HG02610 (cell line): Measurements from ENCODE around the gene GPBP1L1.
"Not testable (repeated sequence)": the region's sequence is repeated elsewhere in the genome, so short reads cannot be mapped to it uniquely, and the experiment has no call there.

Experiments used
- ATAC-seq: cut with Tn5 transposase; IDR thresholded peaks from one replicate; pipeline ENCODE4 v1.9.1; 2021; ENCODE audit warnings: mild to moderate bottlenecking, moderate library complexity; ENCODE audit not compliant: unreplicated experiment

GPBP1L1 gene, protein sequence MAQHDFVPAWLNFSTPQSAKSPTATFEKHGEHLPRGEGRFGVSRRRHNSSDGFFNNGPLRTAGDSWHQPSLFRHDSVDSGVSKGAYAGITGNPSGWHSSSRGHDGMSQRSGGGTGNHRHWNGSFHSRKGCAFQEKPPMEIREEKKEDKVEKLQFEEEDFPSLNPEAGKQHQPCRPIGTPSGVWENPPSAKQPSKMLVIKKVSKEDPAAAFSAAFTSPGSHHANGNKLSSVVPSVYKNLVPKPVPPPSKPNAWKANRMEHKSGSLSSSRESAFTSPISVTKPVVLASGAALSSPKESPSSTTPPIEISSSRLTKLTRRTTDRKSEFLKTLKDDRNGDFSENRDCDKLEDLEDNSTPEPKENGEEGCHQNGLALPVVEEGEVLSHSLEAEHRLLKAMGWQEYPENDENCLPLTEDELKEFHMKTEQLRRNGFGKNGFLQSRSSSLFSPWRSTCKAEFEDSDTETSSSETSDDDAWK

DNA sequence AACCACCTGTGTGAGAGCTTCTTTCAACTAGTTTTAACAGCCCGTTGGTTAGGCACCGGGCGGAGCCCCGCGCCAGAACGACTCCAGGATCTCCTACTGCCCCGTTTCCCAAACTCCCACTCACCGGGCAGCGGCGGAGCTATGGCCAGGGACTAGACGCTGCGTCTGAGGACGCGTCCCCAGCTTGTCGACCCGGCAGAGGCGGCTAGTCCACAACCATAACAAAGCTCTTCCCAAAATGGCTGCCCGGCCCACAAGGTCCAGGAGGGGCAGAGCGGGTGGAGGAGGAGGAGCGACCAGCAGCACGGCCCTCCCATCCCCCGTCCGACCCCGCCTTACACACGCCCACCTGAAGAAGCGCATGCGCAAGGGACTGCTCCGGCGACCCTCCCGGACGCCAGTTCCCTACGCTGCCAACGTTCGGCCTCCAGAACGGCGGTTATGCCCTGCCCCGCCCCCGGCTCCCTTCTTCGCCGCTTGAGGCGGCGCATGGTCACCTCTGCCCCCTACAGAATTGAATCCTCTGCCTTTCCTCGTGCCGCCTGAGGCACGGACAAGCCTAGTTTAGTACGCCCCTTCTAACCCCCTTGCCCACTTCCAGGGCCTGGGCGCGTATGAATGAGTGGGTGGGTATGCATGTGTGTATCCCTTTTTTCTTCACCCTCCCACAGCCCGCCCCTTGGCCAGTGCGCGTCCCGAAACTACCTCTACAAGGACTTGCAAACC, at the start of gene GPBP1L1:
GPBP1L1 (minus strand) TSS at position 246 of the 726 bp plus-strand sequence. CDS start 27,446 bp downstream, outside the sequence.
- ATAC-seq: peak; percentile 57

DNA sequence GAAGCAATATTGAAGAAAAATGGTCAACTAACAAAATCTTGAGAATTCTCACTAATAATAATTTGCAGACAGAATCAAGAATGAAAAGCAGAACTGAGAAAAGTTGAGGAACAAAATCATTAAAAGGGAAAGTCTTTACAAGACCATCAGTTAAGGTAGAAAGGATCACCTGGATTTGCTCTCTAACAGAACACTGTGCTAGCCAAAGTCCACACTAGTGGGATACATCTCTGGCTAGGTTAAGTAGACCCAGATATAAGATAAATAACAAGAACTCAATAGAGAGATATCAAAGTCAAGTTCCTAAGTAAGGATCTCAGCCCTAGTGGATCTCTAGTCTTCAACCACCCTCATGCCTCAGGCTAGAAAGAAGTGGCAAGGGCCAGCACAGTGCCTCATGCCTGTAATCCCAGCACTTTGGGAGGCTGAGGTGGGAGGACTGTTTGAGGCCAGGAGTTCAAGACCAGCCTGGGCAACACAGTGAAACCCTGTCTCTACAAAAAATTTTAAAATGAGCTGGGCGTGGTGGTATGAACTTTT, 44.5 kb upstream of the GPBP1L1 start:
- no peak for ATAC-seq

DNA sequence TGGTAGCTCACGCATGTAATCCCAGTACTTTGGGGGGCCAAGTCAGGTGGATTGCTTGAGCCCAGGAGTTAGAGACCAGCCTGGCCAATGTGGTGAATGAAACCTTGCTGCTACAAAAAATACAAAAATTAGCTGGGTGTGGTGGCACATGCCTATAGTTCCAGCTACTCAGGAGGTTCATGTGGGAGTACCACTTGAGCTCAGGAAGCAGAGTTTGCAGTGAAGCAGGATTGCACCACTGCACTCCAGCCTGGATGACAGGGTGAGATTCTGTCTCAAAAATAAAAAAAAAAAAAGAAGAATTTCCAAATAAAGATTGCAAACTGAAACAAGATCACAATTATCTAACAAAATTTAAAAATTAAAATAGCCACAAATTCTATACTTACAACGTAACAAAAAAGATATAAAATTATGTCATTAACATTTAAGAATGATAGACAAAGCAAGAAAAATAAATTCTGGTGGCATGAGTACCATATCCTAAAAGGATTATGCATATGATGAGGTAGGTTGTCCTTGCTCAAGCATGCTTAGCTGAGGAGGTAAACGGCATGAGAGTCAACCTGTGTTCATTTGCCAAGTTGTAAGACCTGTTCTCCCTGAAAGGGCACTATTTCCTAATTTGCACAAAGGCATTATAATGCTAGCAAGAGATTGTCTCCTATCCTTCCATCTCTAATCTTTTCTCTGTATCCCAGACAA, 43.9 kb upstream of the GPBP1L1 start:
- no peak for ATAC-seq

DNA sequence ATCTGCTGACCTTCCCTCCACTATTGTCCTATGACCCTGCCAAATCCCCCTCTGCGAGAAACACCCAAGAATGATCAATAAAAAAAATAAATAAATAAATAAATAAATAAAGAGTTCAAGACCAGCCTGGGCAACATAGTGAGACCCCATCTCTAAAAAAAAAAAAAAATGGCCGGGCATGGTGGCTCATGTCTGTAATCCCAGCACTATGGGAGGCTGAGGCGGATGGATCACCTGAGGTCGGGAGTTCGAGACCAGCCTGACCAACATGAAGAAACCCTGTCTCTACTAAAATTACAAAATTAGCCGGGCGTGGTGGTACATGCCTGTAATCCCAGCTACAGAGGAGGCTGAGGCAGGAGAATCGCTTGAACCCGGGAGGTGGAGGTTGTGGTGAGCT, 39.7 kb upstream of the GPBP1L1 start:
- not testable (repeated sequence) for ATAC-seq

DNA sequence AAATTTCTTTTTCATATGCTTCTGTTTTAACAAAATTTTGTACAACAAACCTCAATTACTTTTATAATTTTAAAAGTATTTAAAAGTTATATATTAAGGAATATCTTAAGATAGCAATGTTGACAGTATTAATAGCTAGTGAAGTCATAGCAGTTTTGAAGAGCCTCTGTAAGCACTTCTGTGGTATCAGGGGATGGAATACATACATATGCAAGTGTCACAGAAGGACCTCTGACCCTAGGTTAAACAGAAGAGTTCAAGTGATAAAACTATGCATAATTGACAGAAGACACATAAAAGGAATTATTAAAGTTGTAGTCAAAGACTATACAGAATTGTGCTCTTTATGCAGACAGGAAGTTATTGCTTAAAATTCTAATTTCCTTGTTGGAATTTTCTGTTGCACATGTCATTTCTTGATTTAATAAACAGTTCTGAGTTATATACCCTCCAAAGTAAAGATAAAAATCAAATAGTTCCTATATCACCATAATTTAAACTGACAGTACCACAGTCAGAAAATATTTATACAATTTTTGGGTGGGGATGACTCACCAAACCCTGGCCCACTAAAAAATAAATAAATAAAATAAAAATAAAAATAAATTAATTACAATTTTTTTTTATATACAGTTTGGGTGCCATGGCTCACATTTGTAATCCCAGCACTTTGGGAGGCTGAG, 37.1 kb upstream of the GPBP1L1 start:
- ATAC-seq: no peak

DNA sequence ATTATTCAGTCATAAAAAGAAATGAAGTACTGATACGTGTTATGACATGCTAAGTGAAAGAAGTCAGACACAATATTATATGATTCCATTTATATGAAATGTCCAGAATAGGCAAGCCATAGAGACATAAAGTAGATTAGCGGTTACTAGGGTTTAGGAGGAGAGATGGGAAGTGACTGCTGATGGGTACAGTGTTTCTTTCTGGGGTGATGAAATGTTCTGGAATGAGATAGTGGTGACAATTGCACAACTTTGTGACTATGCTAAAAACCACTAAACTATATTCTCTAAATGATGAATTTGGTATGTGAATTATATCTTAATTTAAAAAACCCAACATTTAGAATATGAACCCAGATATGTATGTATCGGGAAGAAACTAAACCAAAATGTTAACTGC, 36.5 kb upstream of the GPBP1L1 start:
- ATAC-seq: no peak

DNA sequence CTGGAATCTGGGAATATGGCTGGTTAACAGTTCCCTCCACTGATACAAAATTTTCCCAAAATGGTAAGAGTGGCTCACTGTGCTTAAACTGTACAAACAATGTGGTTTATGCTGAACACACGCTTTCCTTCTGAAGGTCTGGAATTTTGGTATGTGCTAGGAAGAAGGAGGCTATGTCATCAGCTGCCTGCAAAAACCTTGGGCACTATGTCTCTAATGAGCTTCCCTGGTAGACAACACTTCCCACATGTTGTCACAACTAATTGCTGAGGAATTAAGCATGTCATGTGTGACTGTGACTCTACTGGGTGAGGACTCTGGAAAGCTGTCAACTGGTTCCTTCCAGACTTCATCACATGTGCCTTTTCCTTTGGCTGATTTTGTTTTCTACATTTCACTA, 34.9 kb upstream of the GPBP1L1 start:
- no peak for ATAC-seq

DNA sequence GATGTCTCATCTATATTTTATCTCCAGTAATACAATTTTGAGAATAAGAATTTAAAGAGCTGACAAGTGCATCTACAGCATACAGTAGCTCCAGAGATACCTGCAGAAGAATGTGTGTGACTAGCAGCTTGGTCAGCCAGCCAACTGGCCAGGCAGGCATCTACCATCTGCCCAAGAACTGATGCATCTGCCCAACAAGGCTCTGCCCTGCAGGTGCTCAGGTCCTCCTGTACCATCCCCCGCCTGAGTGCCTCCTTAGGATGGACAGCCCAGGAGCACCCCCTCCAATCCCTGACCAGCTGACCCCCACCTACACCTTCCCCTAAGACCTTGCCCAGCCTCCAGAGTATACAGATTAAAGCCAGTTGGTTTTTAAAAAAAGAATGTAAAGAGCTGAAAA, 32.0 kb upstream of the GPBP1L1 start:
- no peak for ATAC-seq

DNA sequence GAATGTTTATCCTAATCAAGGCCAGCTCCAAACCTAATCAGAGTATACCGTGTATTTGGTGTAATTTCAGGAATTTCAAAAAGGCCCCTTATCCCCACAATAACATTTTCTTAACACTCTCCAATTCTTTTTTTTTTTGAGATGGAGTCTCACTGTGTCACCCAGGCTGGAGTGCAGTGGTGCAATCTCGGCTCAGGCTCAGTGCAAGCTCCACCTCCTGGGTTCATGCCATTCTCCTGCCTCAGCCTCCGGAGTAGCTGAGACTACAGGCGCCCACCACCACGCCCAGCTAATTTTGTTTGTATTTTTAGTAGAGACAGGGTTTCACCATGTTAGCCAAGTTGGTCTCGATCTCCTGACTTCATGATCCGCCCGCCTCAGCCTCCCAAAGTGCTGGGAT, 31.1 kb upstream of the GPBP1L1 start:
- ATAC-seq: not testable (repeated sequence)

DNA sequence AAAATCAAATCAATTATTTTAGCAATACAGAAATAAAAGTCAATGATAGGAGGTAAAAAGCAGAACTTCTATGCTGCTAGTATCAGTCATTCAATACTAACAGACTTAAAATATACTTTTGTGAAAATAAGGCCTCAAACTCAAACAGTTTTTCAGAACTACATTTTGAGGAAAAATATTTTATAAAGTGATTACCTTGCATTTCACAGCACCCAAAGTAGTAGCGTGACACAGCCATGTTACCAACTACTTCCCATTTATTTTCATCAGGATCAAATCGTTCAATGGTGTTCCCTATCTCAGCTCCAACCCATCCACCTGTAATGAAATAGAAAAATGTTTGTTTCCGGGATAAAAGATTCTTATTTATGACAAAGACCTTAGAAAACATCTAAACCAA, 30.4 kb upstream of the GPBP1L1 start:
- no peak for ATAC-seq

DNA sequence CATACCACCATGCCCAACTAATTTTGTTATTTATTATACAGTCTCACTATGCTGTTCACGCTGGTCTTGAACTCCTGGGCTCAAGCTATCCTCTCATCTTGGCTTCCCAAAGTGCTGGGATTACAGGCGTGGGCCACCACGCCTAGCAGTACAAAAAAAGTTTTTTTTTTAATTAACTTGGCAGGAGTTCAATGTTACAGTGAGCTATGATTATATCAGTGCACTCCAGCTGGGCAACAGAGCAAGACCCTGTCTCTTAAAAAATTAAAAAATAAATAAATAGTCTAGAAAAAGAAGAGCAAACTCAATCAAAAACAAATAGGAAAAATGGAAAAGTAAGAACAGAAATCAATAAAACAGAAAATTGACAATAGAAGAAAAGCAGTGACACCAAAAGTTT, 27.4 kb upstream of the GPBP1L1 start:
- no peak for ATAC-seq

DNA sequence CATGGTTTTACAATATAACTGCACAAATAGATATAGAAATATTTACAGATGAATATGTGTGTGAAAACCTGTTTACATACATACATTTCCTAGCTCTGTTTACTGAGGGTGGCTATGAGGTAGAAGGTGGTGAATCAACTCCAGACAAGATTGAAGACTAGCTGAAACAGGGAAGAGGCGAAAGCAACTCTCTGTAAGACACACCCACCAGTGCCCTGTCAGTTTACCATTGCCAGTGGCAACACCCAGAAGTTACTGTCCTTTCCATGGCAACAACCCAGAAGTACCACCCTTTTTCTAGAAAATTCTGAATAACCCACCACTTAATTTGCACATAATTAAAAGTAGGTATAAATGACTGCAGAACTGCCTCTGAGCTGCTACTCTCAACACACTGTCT, 18.3 kb upstream of the GPBP1L1 start:
- no peak for ATAC-seq

DNA sequence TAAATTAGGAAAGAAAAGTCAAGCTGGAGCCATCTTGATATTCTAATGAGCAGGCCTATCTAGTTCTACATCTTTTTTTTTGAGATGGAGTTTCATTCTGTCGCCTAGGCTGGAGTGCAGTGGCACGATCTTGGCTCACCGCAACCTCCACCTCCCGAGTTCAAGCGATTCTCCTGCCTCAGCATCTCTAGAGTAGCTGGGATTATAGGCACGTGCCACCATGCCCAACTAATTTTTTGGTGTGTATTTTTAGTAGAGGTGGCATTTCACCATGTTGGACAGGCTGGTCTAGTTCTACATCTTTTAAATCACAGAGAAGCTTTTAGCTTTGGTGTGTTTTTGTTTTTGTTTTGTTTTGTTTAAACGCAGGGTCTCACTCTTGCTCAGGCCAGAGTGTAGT, 8.5 kb upstream of the GPBP1L1 start:
- no peak for ATAC-seq

DNA sequence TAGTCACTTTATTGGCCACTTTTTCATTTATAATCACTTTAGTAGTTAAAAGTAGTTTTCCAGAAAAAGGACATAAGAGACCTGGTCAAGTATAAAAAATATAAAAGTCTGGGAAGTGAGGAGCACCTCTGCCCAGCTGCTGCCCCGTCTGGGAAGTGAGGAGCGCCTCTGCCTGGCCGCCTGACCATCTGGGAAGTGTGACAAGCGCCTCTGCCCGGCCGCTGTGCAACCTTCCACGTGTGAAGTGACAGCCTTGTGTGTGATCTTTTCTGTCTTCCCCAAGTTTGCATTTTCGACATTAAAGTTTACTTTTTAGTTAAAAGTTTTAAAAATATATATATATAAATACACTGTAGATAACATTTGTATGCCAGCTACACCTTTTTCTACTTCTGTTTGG, 7.5 kb upstream of the GPBP1L1 start:
- not testable (repeated sequence) for ATAC-seq

DNA sequence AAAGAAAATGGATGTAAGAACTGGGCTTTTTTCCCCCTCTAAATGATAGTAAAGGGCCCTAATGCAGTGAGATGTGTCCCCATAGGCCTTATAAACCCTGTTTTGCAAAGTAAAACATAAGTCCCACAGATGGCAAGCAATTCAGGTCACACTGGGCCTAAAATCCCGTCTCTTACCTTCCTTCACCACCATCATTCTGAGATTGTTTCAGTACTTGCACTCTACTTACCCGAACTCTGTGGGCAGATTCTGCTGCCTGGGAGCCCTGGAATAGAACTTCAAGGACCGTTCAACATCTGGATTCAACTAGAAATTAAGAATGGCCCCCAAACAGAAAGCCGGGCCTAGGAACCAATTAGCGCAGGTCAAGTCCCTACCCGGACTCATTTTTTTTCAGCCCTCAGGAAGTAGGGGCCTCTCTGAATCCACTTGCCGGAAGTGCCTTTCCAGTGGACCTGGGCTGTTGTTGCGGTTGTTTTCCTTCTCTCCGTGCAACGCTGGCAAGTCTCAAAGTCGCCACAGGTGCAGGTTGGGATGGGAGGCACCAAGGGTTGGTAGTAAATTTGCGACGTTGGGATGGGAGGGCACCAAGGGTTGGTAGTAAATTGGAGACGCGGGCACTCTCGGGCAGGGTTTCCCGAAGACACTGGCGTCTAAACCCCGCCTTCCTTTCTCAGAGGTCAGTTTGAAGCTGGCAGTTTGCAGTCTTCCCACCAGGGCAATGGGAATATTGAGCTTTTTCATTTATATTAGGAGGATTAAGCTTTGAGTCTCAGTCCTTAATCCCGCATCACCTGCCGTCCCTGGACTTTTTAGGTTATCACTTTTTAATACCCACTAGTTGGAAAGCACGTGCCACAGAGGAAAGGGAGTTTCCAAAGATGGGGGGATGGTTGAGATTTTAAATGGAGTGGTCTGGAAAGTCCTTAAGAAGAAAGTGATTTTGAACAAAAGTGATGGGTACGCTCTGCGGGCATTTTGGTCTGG, 1.7 kb upstream of the GPBP1L1 start, which contains the start of gene TMEM69:
TMEM69 (plus strand) TSS at position 428 of the 987 bp plus-strand sequence. CDS start 2,888 bp downstream, outside the sequence.
- ATAC-seq: no peak

DNA sequence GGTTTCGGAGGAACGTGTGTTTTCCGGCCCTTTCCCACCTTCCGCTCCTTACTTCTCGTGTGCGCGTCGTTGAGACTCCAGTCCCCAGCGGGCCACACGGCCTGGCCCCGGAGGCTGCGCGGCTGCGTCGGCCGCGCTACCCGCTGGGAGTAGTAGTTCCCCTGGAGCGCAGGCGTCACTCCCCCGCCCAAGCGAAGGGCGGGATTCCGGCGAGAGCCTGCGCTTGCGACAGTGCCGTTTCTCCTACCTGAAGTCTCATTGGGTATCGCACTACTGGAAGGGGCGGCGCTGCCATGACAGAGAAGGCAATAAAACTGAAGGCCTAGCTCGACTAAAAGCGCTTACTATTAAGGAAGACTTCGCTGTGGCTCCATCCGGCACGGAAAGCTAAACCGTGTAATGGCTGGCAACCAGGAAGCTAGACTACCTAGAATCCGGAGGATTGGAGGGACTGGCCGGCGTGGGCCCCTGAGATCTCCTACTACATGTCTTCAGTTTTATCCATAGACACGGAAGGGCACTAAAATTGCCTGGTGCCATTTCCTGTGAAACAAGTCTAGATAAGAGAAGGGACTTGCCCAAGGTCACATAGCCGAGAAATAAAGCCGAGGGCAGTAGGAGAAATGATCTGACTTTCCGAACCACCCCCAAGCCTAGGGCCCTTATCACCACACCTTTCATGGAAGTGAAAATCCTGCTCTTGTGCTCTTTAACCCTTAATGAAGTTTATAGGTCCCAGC, 851 bp upstream of the GPBP1L1 start:
- ATAC-seq: peak; percentile 85

DNA sequence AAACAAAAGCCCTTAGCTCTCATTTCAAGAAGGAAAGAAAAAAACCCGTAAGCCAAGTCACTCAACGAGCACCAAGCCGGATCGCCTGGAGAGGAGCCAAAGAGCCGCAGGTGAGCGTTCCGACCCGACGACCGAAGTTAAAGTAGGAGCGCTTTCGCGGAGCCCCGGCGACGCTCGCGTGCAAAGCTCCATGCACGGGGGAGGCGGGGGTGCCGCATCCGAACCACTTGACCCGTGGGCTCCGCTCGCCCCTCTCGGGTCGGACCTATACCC, 382 bp downstream of the GPBP1L1 start:
- peak; percentile 12 for ATAC-seq

DNA sequence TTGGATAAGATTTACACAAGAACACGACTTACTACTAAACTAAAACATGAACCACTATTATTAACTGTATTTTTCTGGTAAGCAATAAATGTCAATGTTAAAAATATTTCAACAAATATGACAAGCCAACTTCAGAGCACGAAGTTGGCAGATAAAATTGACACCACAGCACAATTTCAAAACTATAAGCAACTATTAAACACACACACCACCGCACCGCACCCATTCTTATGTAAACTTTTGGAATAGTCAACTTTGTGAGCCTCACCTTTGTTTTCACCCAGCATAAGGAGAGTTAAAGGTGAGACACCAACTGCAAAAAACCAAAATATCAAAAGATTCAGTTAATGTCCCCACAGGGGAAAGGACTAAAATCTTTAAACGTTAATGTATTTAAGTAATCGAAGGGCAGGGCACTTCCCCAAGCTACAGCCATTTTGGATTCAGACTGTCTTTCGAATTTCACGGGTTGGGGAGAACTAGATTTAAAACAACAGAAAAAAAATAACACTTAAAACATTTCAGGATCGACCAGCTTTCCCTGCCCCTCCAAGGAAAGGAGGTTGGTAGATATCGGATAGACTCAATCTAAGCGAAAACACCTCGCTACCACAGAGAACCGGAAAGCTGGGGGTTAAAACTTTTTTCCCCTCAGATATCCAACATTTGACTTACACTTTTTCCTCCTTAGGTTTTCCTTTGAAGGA, 872 bp downstream of the GPBP1L1 start:
- no peak for ATAC-seq
